HG02885 (cell line): Measurements from ENCODE around the gene ZNF488.

Source experiments
- ATAC-seq: cut with Tn5 transposase; IDR thresholded peaks from one replicate; pipeline ENCODE4 v1.9.1; 2021; ENCODE audit warnings: mild to moderate bottlenecking; ENCODE audit not compliant: unreplicated experiment, poor library complexity

The ZNF488 gene

GRCh38 chr10:47318706-47319105 is 65.4 kb downstream of the ZNF488 start:
- ATAC-seq, result no peak

GRCh38 chr10:47317251-47317650 is 66.8 kb downstream of the ZNF488 start:
- ATAC-seq, result no peak

GRCh38 chr10:47316131-47316530 is 68.0 kb downstream of the ZNF488 start:
- no peak for ATAC-seq
